MCF 10A (cell line): Measurements from ENCODE around the gene TRPM8. TPM values are rescaled to one million over a fixed set of nuclear protein-coding genes. Genes with fewer than 3 reads are reported as not detected.
"Not testable (repeated sequence)": the region's sequence is repeated elsewhere in the genome, so short reads cannot be mapped to it uniquely, and the experiment has no call there.

ENCODE experiments used
- BruUV-seq: library from RNA; stranded (reverse); fragments of 400-500 nt; replicated peaks from 2 replicates; lab custom pipeline; 2021; lab: Mats Ljungman, UMichigan
- CTCF ChIA-PET: fragments of 300-600 bp; sonication (Branson Sonifier 250); formaldehyde crosslinking; extraction: SDS; loops from one replicate; lab custom pipeline; 2021; ENCODE audit warnings: antibody characterized with exemption, inconsistent platforms; lab: Yijun Ruan, JAX
- POLR2A ChIA-PET: fragments of 300-600, 350-650 bp; sonication (Branson Sonifier 250); formaldehyde crosslinking; extraction: SDS; loops from one replicate; lab custom pipeline; 2020; ENCODE audit warnings: antibody characterized with exemption, inconsistent platforms; lab: Yijun Ruan, JAX
- DNase-seq: peaks from one replicate; pipeline ENCODE4 v3.0.0-alpha.2; 2018; ENCODE audit not compliant: unreplicated experiment
- H3K27ac Mint-ChIP-seq: one replicate; pipeline ENCODE4 v1.8.0; 2022; ENCODE audit warnings: mild to moderate bottlenecking, low read depth, mixed read lengths; ENCODE audit not compliant: unreplicated experiment
- H3K27me3 Mint-ChIP-seq: one replicate; pipeline ENCODE4 v1.8.0; 2022; ENCODE audit warnings: mixed read lengths; ENCODE audit not compliant: insufficient read depth, unreplicated experiment
- H3K36me3 Mint-ChIP-seq: one replicate; pipeline ENCODE4 v1.8.0; 2022; ENCODE audit warnings: mild to moderate bottlenecking, moderate library complexity, mixed read lengths; ENCODE audit not compliant: insufficient read depth, unreplicated experiment
- H3K4me1 Mint-ChIP-seq: one replicate; pipeline ENCODE4 v1.8.0; 2022; ENCODE audit warnings: mixed read lengths; ENCODE audit not compliant: insufficient read depth, unreplicated experiment
- H3K4me3 Mint-ChIP-seq: one replicate; pipeline ENCODE4 v1.8.0; 2022; ENCODE audit warnings: mild to moderate bottlenecking, moderate library complexity, mixed read lengths; ENCODE audit not compliant: unreplicated experiment
- H3K9me3 Mint-ChIP-seq: one replicate; pipeline ENCODE4 v1.8.0; 2022; ENCODE audit warnings: mixed read lengths; ENCODE audit not compliant: unreplicated experiment
- CTCF ChIP-seq: fragments of 200-600 bp; IDR thresholded peaks from one replicate; pipeline ENCODE4 v1.8.0; 2022; ENCODE audit warnings: antibody characterized with exemption, mild to moderate bottlenecking; ENCODE audit not compliant: unreplicated experiment
- intact Hi-C: fragments of 100-400 bp; cut with micrococcal nuclease; formaldehyde crosslinking; loops from 2 replicates; pipeline ENCODE4 v1.14.1; 2022
- total RNA-seq: library from RNA; stranded (reverse); gene quantifications from 2 replicates; pipeline ENCODE4 v1.2.3, GENCODE V29; 2022

The TRPM8 gene
- total RNA-seq, 1 experiment from 2014 or later: not detected

DNA sequence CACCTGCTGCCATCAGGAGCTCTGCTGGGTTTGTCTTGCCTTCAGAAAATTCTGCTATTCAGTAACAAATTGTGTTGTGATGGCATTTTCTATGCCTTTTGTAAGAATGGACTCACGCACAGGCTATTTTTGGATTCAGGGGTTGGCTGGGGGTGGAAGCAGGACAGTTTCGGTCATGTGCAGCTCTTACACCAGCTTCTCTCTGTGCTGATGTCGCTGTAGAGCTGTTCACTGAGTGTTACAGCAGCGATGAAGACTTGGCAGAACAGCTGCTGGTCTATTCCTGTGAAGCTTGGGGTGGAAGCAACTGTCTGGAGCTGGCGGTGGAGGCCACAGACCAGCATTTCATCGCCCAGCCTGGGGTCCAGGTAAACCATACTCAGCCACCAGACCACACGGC, 49.2 kb downstream of the TRPM8 start:
- intact Hi-C loops: no loop called here
- Mint-ChIP-seq H3K4me1 (no peaks in the 10 kb centered on the region), H3K36me3 (no peaks in the 10 kb centered on the region), H3K9me3 (no peaks in the 10 kb centered on the region), H3K4me3 (no peak overlapping the region), H3K27ac (no peak overlapping the region), H3K27me3 (peaks cover 17% of the 10 kb centered on the region)
- POLR2A ChIA-PET: no interaction called here
- TF ChIP-seq CTCF: no peak
- DNase-seq: no peak
- BruUV-seq: no TSS peak
- CTCF ChIA-PET: interaction anchor here (0.5 to 1.8 kb wide), 3 partner anchors 9 to 522 kb away, joined by 3 to 8 read pairs (median 3); no protein-coding TSS in a partner anchor

DNA sequence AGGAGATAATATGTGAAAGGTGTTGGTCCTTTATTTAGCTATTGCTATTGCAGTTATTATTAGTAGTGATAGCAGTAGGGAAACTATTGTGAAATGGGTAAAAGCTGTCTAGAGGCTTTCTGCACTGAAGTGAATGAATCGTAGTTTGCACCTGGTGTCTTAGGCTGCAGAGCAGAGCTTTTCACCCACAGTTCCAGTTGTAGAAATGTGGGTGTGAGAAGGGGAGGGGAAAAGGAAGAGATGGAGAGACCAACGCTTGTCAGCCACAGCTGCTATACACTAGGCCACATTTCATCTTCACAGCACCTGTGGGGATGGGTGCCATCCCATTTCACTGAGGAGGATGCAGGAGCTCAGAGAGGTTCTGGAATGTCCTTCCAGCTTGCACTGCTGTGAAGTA, 50.0 kb downstream of the TRPM8 start:
- CTCF ChIA-PET: interaction anchor here (0.7 to 1.8 kb wide), 3 partner anchors 8 to 579 kb away, joined by 3 to 8 read pairs (median 4); no protein-coding TSS in a partner anchor
- POLR2A ChIA-PET: interaction anchor here (0.6 kb wide), 1 partner anchor 13 kb away, joined by 3 read pairs; no protein-coding TSS in a partner anchor
- TF ChIP-seq CTCF: no peak
- no peaks in the 10 kb centered on the region for H3K9me3 Mint-ChIP-seq
- no peak overlapping the region for H3K4me3 Mint-ChIP-seq
- H3K27ac Mint-ChIP-seq: no peak overlapping the region
- H3K4me1 Mint-ChIP-seq: no peaks in the 10 kb centered on the region
- BruUV-seq: no TSS peak
- peaks cover 17% of the 10 kb centered on the region for H3K27me3 Mint-ChIP-seq
- H3K36me3 Mint-ChIP-seq: no peaks in the 10 kb centered on the region
- intact Hi-C loops: no loop called here
- DNase-seq: no peak

DNA sequence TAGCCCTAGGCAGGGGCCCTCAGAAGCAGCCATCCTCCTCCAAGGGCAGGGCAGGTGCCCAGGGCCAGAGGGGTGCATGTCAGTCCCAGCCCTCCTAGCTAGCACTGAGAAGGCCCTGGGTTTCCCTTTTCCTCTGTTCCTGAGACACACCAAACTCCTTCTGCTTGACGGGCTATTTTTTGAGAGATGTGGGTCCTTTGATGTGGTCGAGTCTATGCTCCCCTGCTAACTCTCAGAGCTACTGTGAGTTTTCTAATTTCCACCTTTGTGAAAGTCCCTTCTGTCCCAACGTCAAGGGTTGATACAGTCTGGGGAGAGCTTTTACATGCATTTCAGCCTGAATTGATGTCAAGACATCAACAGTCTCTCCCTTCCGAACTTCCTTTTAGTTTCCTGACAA, 51.4 kb downstream of the TRPM8 start:
- no TSS peak for BruUV-seq
- no peaks in the 10 kb centered on the region for H3K36me3 Mint-ChIP-seq
- ChIA-PET POLR2A (no interaction called here), CTCF (no interaction called here)
- H3K4me1 Mint-ChIP-seq: no peaks in the 10 kb centered on the region
- no peak for DNase-seq
- TF ChIP-seq CTCF: no peak
- intact Hi-C loops: no loop called here
- H3K9me3 Mint-ChIP-seq: no peaks in the 10 kb centered on the region
- H3K4me3 Mint-ChIP-seq: no peak overlapping the region
- H3K27ac Mint-ChIP-seq: no peak overlapping the region
- H3K27me3 Mint-ChIP-seq: peaks cover 17% of the 10 kb centered on the region

DNA sequence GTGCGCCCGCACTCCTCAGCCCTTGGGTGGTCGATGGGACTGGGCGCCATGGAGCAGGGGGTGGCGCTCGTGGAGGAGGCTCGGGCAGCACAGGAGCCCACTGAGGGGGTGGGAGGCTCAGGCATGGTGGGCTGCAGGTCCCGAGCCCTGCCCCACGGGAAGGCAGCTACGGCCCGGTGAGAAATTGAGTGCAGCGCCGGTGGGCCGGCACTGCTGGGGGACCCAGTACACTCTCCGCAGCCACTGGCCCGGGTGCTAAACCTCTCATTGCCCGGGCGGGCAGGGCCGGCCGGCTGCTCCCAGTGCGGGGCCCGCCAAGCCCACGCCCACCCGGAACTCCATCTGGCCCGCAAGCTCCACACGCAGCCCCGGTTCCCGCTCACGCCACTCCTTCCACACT, 55.3 kb downstream of the TRPM8 start:
- H3K4me1 Mint-ChIP-seq: peaks cover 16% of the 10 kb centered on the region
- CTCF ChIA-PET: interaction anchor here (3.6 kb wide), 1 partner anchor 572 kb away, joined by 32 read pairs; no protein-coding TSS in a partner anchor
- DNase-seq, H3K27ac Mint-ChIP-seq, BruUV-seq, H3K9me3 Mint-ChIP-seq, intact Hi-C loops, H3K36me3 Mint-ChIP-seq, H3K4me3 Mint-ChIP-seq, POLR2A ChIA-PET: not testable (repeated sequence)
- H3K27me3 Mint-ChIP-seq: peaks cover 17% of the 10 kb centered on the region
